Measurements from ENCODE around the gene ZNF839.
"Not testable (repeated sequence)": the region's sequence is repeated elsewhere in the genome, so short reads cannot be mapped to it uniquely, and the experiment has no call there.

The ZNF839 gene

GRCh38 chr14:102314242-102315011 lies 5.1 kb upstream of the ZNF839 start:
- DNase-seq: peak; percentile 81 to 92 (median 88)

GRCh38 chr14:102315121-102315520 lies 4.4 kb upstream of the ZNF839 start:
- DNase-seq: no peak

GRCh38 chr14:102316338-102316742 lies 3.2 kb upstream of the ZNF839 start:
- DNase-seq: peak; percentile 48 to 67 (median 66)

- peak; percentile 93 to 95 (median 94) for DNase-seq
Measured at GRCh38 chr14:102316743-102317563, 2.6 kb upstream of the ZNF839 start.

- peak; percentile 21 to 29 (median 27) for DNase-seq
Measured at GRCh38 chr14:102317564-102318248, 1.8 kb upstream of the ZNF839 start.

GRCh38 chr14:102318781-102319276 lies 717 bp upstream of the ZNF839 start:
- DNase-seq: no peak

- peak; percentile 31 to 45 (median 31) for DNase-seq
Measured at GRCh38 chr14:102320033-102320660, 601 bp downstream of the ZNF839 start.

DNA sequence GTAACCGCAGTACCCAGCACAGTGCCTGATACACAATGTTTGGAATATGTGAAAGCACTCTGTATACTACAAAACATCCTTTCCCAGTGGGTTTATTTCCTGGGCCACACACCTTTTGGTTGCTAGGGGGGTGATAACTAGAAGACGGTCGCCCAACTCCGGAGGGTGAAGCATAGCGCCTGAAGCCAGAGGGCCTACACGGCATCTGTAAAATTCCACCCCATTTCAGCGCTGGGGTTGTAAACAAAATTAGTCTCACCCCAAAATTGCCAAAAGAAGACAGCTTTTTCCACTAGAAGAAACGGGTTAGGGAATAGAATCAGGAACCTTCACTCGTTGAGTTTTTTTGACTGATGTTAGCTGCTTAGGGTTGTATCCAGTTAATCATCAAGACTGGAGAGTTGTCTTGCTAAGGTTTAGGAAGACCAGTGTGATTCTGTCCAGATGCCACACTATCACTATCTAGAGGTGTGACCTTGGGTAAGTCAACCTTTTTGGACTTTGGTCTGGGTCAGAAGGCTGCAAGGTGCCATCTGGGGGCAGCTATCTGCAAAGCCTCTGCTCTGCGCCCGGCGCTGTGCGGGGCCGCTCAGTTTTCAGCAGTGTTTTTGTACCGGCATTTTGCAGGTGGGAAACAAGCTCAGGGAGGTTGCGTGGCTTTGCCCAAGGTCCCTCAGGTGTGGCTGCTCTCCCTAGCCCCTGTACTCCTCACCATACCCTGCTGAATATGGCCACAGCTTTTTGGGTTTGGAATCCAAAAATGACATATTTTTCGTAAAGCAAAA lies 1.3 kb downstream of the ZNF839 start:
- no peak for DNase-seq

GRCh38 chr14:102321456-102322422 lies 2.2 kb downstream of the ZNF839 start:
- no peak for DNase-seq

GRCh38 chr14:102323102-102323501 lies 3.6 kb downstream of the ZNF839 start:
- peak; percentile 76 to 80 (median 77) for DNase-seq

GRCh38 chr14:102325791-102326345 lies 6.3 kb downstream of the ZNF839 start:
- no peak for DNase-seq

- no peak for DNase-seq
Measured at GRCh38 chr14:102326583-102326982, 7.0 kb downstream of the ZNF839 start.

DNA sequence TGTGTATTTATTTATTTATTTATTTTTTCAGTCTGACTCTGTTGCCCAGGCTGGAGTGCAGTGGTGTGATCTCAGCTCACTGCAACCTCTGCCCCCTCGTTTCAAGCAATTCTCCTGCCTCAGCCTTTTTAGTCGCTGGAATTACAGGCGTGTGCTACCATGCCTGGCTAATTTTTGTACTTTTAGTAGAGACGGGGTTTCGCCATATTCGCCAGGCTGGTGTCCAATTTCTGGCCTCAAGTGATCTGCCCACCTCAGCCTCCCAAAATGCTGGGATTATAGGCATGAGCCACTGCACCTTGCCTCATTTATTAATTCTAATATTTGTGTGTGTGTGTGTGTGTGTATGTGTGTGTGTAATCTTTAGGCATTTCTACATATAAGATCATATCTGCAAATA lies 9.8 kb downstream of the ZNF839 start:
- DNase-seq: not testable (repeated sequence)

- DNase-seq: no peak
Measured at GRCh38 chr14:102330806-102331205, 11.3 kb downstream of the ZNF839 start.

DNA sequence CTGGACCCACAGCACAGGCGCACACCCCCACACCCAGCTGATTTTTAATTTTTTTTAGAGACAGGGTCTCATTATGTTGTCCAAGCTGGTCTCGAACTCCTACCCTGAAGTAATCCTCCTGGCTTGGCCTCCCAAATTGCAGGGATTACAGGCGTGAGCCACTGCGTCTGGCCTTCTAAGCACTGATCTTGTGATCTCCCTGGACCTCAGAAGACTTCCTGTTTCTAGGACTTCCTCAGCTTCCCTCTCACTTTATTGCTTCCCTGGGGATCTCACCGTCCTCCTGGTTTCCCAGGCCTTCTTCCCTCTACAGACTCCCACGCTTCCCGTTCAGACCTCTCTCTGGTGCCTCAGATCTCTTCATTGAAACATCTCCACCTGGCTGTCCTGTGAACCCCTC lies 13.8 kb downstream of the ZNF839 start:
- DNase-seq: peak; percentile 30 to 42 (median 36)

GRCh38 chr14:102333795-102334705 lies 14.5 kb downstream of the ZNF839 start:
- no peak for DNase-seq

GRCh38 chr14:102335163-102335562 lies 15.6 kb downstream of the ZNF839 start:
- no peak for DNase-seq

- no peak for DNase-seq
Measured at GRCh38 chr14:102338724-102339123, 19.2 kb downstream of the ZNF839 start.

DNA sequence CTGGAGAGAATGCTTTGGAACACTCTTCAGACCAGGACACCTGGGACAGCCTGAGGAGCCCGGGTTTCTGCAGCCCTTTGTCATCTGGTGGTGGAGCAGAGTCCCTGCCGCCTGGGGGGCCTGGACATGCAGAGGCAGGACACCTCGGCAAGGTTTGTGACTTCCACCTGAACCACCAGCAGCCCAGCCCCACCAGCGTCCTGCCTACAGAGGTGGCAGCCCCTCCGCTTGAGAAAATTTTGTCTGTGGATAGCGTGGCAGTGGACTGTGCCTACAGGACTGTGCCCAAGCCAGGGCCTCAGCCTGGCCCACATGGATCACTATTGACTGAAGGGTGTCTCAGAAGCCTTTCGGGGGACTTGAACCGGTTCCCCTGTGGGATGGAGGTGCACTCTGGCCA lies 22.0 kb downstream of the ZNF839 start:
- DNase-seq: no peak

All from suppressor macrophage treated with lipopolysaccharide for 1 hour (primary cell).